Vagina (tissue), 2 donors: ENCODE measurements around the gene SH3RF1. TPM values are rescaled to one million over a fixed set of nuclear protein-coding genes. Genes with fewer than 3 reads are reported as not detected.
"Not testable (repeated sequence)": the region's sequence is repeated elsewhere in the genome, so short reads cannot be mapped to it uniquely, and the experiment has no call there.

Experiments used
- DNase-seq, 2 donors: peaks; one replicate each; pipeline ENCODE4 v3.0.0-alpha.2; 2017; ENCODE audit errors: extremely low spot score in 2 of 2
- H3K27ac ChIP-seq: fragments of 200-600 bp; sonication (generic); one replicate; pipeline ENCODE4 v1.5.1; 2019
- H3K27me3 ChIP-seq: fragments of 200-600 bp; sonication (generic); one replicate; pipeline ENCODE4 v1.5.1; 2019
- H3K36me3 ChIP-seq, 2 donors: fragments of 200-600 bp; sonication (generic); one replicate each; pipeline ENCODE4 v1.5.1; 2017 to 2019
- H3K4me1 ChIP-seq: fragments of 200-600 bp; sonication (generic); one replicate; pipeline ENCODE4 v1.5.1; 2019
- H3K4me3 ChIP-seq, 2 donors: fragments of 200-600 bp; sonication (generic); 1 replicate in 1 of 2; 2 replicates in 1 of 2; pipeline ENCODE4 v1.5.1; 2016 to 2019
- H3K9me3 ChIP-seq: fragments of 200-600 bp; sonication (generic); one replicate; pipeline ENCODE4 v1.5.1; 2019
- CTCF ChIP-seq, 3 experiments: fragments of 450-650 bp in 2 of 3; fragments of 200-600 bp in 1 of 3; sonication (generic) in 1 of 3; IDR thresholded peaks; one replicate each; pipeline ENCODE4 v1.5.1; 2017 to 2019; ENCODE audit warnings: antibody characterized with exemption in 3 of 3, mild to moderate bottlenecking in 2 of 3, moderate library complexity in 2 of 3
- POLR2A ChIP-seq, 2 donors: fragments of 450-650 bp; IDR thresholded peaks; one replicate each; pipeline ENCODE4 v1.6.1; 2017; ENCODE audit warnings: antibody characterized with exemption in 2 of 2, mild to moderate bottlenecking in 2 of 2, moderate library complexity in 2 of 2
- POLR2AphosphoS5 ChIP-seq, 2 donors: sonication (generic); formaldehyde crosslinking; IDR thresholded peaks; one replicate each; pipeline ENCODE4 v1.9.0; 2017; ENCODE audit warnings: antibody characterized with exemption in 2 of 2, mild to moderate bottlenecking in 2 of 2, low read depth in 1 of 2; ENCODE audit not compliant: insufficient read depth in 1 of 2
- intact Hi-C: fragments of 100-400 bp; cut with DNase I; formaldehyde crosslinking; loops from one replicate; pipeline ENCODE4 v1.15.1; 2023
- total RNA-seq: library from RNA; depleted of rRNA; stranded (reverse); fragments of >200 nt; gene quantifications from one replicate; pipeline ENCODE4 v1.2.3, GENCODE V29; 2016

Gene SH3RF1
- total RNA-seq, 1 donor from 2014 or later = 16.0 TPM

GRCh38 chr4:169184236-169184635 lies 86.5 kb downstream of the SH3RF1 start:
- intact Hi-C loops = no loop called here
- Histone ChIP-seq H3K27ac (no peak overlapping the region), H3K27me3 (no peaks in the 10 kb centered on the region), H3K4me1 (peaks cover 22% of the 10 kb centered on the region), H3K4me3 (no peak overlapping the region), H3K9me3 (no peaks in the 10 kb centered on the region), H3K36me3 (no peaks in the 10 kb centered on the region)
- TF ChIP-seq POLR2A (IDR thresholded peaks at IDR 0.05) = no peak
- TF ChIP-seq CTCF (IDR thresholded peaks at IDR 0.05) = no peak
- TF ChIP-seq POLR2AphosphoS5 (IDR thresholded peaks at IDR 0.05; ENCODE audit: insufficient read depth in 1 of 2, low read depth in 1 of 2) = no peak
- no peak for DNase-seq

GRCh38 chr4:169183581-169183980 lies 87.2 kb downstream of the SH3RF1 start:
- no peak for DNase-seq
- H3K4me1 ChIP-seq = peaks cover 21% of the 10 kb centered on the region
- intact Hi-C loops = no loop called here
- no peak overlapping the region for H3K4me3 ChIP-seq
- TF ChIP-seq CTCF (IDR thresholded peaks at IDR 0.05) (no peak), POLR2AphosphoS5 (IDR thresholded peaks at IDR 0.05; ENCODE audit: insufficient read depth in 1 of 2, low read depth in 1 of 2) (no peak)
- no peak overlapping the region for H3K27ac ChIP-seq
- no peaks in the 10 kb centered on the region for H3K9me3 ChIP-seq
- no peaks in the 10 kb centered on the region for H3K27me3 ChIP-seq
- H3K36me3 ChIP-seq = no peaks in the 10 kb centered on the region

GRCh38 chr4:169179609-169180521 lies 90.9 kb downstream of the SH3RF1 start:
- intact Hi-C loops = no loop called here
- Histone ChIP-seq H3K4me1 (peaks cover 18% of the 10 kb centered on the region), H3K27me3 (no peaks in the 10 kb centered on the region), H3K36me3 (no peaks in the 10 kb centered on the region), H3K4me3 (no peak overlapping the region), H3K9me3 (no peaks in the 10 kb centered on the region), H3K27ac (no peak overlapping the region)
- no peak for DNase-seq
- TF ChIP-seq POLR2A (IDR thresholded peaks at IDR 0.05) = no peak
- TF ChIP-seq CTCF (IDR thresholded peaks at IDR 0.05) = no peak
- no peak for TF ChIP-seq POLR2AphosphoS5 (IDR thresholded peaks at IDR 0.05; ENCODE audit: insufficient read depth in 1 of 2, low read depth in 1 of 2)

GRCh38 chr4:169178092-169178491 lies 92.7 kb downstream of the SH3RF1 start:
- H3K4me1 ChIP-seq, H3K4me3 ChIP-seq, H3K9me3 ChIP-seq, H3K36me3 ChIP-seq, H3K27me3 ChIP-seq, H3K27ac ChIP-seq, intact Hi-C loops, DNase-seq: not testable (repeated sequence)

- Histone ChIP-seq H3K27ac (no peak overlapping the region), H3K4me1 (peaks cover 8% of the 10 kb centered on the region), H3K4me3 (no peak overlapping the region), H3K36me3 (no peaks in the 10 kb centered on the region), H3K9me3 (no peaks in the 10 kb centered on the region), H3K27me3 (no peaks in the 10 kb centered on the region)
- intact Hi-C loops = no loop called here
- TF ChIP-seq POLR2AphosphoS5 (IDR thresholded peaks at IDR 0.05; ENCODE audit: insufficient read depth in 1 of 2, low read depth in 1 of 2) (no peak), CTCF (IDR thresholded peaks at IDR 0.05) (no peak), POLR2A (IDR thresholded peaks at IDR 0.05) (no peak)
- no peak for DNase-seq
Observed at GRCh38 chr4:169175476-169175875, 95.3 kb downstream of the SH3RF1 start.
